H1 (cell line): ENCODE measurements around the gene KDF1.

Source experiments
- EZH2 ChIP-seq: fragments of 200-600 bp; sonication (generic); IDR thresholded peaks from 2 replicates; pipeline ENCODE4 v1.7.1; 2012; ENCODE audit warnings: low read depth, mild to moderate bottlenecking, moderate library complexity, low read length, inconsistent platforms; ENCODE audit not compliant: severe bottlenecking
- HDAC2 ChIP-seq, 2 experiments: fragments of 300-600 bp in 1 of 2; sonication (generic) in 1 of 2; IDR thresholded peaks; 2 replicates each; pipeline ENCODE4 v1.6.1; 2011 to 2012; ENCODE audit warnings: low read depth in 2 of 2, low read length in 2 of 2, mild to moderate bottlenecking in 2 of 2, moderate library complexity in 2 of 2, borderline replicate concordance in 1 of 2, inconsistent platforms in 1 of 2
- POLR2A ChIP-seq, 2 experiments: IDR thresholded peaks; 1 replicate in 1 of 2; 2 replicates in 1 of 2; pipeline ENCODE4 v1.6.1; 2011; ENCODE audit warnings: low read depth in 2 of 2, low read length in 2 of 2, mild to moderate bottlenecking in 2 of 2; ENCODE audit errors: control extremely low read depth in 1 of 2
- SP1 ChIP-seq: IDR thresholded peaks from 2 replicates; pipeline ENCODE4 v1.6.1; 2011; ENCODE audit warnings: low read depth, low read length
- SRF ChIP-seq: IDR thresholded peaks from 2 replicates; pipeline ENCODE4 v1.6.1; 2011; ENCODE audit warnings: mild to moderate bottlenecking, low read depth, low read length, moderate library complexity
- TF ChIP-seq, protein P1 (sequence below), 3 experiments: IDR thresholded peaks; 1 replicate in 2 of 3; 2 replicates in 1 of 3; pipeline versions ENCODE4 v1.5.1 to v1.6.1; 2011; ENCODE audit warnings: low read length in 3 of 3, mild to moderate bottlenecking in 3 of 3, inconsistent platforms in 2 of 3, low read depth in 1 of 3, moderate library complexity in 1 of 3; ENCODE audit not compliant: insufficient read depth in 1 of 3; ENCODE audit errors: control extremely low read depth in 1 of 3
- TF ChIP-seq, protein P2 (sequence below): IDR thresholded peaks from 2 replicates; pipeline ENCODE4 v1.6.1; 2011; ENCODE audit warnings: low read depth, mild to moderate bottlenecking, low read length; ENCODE audit not compliant: insufficient read depth

DNA sequence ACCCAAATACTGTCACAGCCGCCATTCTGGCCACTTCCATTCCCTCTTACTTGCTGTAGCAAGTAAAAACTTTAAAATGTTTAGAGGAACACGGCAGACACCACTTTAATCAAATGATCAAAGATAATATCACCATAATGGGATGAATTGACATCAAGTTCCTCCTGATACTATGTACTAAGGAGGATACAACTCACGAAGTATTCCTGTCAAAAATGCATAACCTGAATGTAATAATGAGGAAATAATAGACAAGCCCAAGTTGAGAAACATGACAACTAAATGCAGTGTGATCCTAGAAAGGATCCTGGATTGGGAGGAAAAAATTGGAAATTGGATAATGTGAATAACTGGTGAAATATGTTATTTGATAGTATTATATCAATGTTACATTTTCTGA lies 3.9 kb downstream of the KDF1 start:
- TF ChIP-seq EZH2, result no peak
- no peak for TF ChIP-seq SRF
- TF ChIP-seq, protein P1, sequence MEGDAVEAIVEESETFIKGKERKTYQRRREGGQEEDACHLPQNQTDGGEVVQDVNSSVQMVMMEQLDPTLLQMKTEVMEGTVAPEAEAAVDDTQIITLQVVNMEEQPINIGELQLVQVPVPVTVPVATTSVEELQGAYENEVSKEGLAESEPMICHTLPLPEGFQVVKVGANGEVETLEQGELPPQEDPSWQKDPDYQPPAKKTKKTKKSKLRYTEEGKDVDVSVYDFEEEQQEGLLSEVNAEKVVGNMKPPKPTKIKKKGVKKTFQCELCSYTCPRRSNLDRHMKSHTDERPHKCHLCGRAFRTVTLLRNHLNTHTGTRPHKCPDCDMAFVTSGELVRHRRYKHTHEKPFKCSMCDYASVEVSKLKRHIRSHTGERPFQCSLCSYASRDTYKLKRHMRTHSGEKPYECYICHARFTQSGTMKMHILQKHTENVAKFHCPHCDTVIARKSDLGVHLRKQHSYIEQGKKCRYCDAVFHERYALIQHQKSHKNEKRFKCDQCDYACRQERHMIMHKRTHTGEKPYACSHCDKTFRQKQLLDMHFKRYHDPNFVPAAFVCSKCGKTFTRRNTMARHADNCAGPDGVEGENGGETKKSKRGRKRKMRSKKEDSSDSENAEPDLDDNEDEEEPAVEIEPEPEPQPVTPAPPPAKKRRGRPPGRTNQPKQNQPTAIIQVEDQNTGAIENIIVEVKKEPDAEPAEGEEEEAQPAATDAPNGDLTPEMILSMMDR (IDR thresholded peaks at IDR 0.05; ENCODE audit: control extremely low read depth in 1 of 3, insufficient read depth in 1 of 3, low read depth in 1 of 3, low read length in 3 of 3), result no peak
- TF ChIP-seq POLR2A (IDR thresholded peaks at IDR 0.05; ENCODE audit: control extremely low read depth in 1 of 2, low read depth in 2 of 2, low read length in 2 of 2), result no peak
- TF ChIP-seq, protein P2, sequence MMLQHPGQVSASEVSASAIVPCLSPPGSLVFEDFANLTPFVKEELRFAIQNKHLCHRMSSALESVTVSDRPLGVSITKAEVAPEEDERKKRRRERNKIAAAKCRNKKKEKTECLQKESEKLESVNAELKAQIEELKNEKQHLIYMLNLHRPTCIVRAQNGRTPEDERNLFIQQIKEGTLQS, result no peak
- TF ChIP-seq HDAC2 (IDR thresholded peaks at IDR 0.05; ENCODE audit: borderline replicate concordance in 1 of 2, low read depth in 2 of 2, low read length in 2 of 2), result no peak
- TF ChIP-seq SP1, result no peak
